HG02759 (cell line): ENCODE results near the gene OSBPL10.

Experiments used
- ATAC-seq: cut with Tn5 transposase; IDR thresholded peaks from one replicate; pipeline ENCODE4 v1.9.1; 2021; ENCODE audit warnings: mild to moderate bottlenecking, moderate library complexity; ENCODE audit not compliant: unreplicated experiment

The OSBPL10 gene

DNA sequence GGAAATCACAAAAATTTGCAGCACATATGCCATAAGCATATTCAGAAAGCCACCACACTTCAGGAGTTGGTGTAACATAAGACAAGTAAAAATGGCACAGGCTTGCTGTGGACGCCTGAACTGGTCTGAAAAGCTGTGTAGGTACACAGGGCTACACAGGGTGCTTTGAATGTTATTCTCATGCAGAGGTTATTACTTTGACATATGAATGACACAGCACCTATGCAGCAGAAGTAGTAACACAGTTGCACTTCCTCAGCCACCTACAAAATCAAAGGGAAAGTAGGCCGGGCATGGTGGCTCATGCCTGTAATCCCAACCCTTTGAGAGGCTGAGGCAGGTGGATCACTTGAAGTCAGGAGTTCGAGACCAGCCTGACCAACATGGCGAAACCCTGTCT lies 54.5 kb downstream of the OSBPL10 start:
- ATAC-seq: no peak

DNA sequence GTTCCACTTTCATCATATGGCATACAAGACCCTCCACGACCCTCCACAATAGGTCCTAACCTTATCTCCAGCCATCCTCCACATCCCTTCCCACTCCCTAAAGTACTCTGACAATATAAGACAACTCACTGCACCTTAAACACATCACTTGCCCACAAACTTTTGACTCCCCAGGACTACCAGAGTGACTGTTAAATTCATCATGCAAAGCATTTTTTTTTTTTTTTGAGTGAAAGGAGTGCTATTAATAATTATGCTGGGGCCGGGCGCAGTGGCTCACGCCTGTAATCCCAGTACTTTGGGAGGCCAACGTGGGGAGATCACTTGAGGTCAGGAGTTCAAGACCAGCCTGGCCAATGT lies 55.8 kb downstream of the OSBPL10 start:
- no peak for ATAC-seq

DNA sequence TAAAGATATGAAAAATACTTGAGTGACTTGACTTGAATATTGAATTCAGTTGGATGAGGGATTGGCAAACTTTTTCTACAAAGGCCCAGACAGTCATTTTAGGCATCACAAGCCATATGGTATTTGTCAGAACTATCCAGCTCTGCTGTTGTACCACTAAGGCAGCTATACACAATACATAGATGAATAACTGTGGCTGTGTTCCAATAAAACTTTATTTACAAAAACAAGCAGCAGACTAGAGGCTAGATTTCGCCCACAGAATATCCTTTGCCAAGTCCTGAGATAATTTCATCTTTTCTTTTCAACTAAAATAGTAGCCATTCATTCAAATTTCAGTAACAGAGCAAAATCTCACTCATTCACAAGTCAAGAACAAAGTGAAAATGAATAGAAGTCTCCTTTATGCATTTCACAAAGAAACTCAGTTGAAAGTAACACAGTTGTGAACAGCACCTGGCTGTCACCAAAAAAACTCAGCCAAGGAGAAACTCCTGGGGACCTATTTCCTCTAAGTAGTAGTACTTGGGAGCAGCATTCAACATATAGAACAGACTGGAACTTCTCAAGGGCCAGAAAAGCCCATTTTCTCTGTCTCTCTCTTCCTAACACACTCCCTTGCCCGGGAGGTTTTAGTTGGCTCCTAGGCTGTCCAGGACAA lies 56.3 kb downstream of the OSBPL10 start:
- no peak for ATAC-seq

DNA sequence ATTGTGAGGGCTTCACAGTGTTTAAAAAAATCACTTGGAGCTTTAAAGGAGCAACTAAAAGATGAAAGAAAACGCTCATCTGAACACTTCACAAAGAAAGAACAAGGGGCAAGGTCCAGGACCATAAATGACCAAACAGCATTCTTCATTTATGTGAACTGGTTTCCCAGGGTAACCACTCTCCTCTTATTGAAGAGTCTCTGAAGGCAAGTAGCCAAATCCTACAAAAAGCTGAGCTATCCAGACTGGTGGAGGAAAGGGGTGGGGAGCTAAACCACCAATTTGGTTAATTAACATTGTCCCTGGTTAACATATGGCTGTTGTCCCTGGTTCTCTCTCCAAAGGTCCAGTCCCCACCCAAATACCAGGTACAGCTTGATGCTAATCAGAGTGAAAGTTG lies 58.1 kb downstream of the OSBPL10 start:
- no peak for ATAC-seq

DNA sequence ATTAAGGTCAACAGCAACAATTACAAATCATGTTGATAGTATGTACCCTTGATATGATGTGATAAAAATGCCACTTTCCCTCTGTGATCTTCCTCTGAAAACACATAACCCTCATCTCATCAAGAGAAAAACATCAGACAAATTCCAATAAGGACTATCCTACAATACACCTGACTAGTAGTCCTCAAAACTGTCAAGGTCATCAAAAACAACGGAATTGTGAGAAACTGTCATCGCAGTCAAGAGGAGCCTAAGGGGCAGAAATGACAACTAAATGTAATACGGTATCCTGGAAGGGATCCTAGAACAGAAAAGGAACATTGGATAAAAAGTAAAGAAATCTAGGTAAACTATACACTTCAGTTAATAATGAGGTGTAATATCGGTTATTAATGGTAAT lies 59.2 kb downstream of the OSBPL10 start:
- no peak for ATAC-seq

DNA sequence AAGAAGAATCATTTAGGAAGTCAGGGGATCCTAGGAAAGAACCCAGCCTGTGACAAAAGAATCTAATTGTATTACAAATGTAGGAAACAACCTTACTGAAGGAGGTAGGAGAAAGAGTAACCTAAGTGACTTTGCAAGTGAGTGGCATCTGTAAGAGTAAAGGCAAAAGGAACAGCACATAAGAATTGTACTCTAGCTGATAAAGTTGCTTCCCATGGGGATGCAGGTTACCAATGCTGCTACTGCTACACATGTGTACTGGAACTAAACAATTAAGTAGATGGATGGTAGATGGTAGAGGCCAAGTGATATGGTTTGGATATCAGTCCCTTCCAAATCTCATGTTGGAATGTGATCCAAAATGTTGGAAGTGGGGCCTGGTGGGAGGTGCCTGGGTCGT lies 60.8 kb downstream of the OSBPL10 start:
- no peak for ATAC-seq

DNA sequence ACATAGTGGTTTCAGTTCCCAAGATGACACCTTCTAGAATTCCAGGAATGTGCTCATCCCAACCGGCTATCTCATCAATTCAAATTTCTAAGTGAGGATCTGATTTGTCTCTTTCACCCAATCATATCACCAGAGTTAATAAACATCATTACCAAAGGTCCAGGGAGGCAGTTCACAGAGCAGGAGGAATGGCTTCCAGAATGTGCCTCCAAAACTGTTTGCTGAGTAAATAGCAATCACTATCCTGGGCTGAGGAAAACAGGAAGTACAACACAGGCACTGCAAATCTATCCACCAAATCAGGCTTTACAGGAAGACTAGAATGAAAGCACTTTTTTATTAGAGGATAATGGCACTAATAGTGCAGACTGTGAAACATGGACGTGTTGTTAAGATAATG lies 61.5 kb downstream of the OSBPL10 start:
- ATAC-seq: no peak

DNA sequence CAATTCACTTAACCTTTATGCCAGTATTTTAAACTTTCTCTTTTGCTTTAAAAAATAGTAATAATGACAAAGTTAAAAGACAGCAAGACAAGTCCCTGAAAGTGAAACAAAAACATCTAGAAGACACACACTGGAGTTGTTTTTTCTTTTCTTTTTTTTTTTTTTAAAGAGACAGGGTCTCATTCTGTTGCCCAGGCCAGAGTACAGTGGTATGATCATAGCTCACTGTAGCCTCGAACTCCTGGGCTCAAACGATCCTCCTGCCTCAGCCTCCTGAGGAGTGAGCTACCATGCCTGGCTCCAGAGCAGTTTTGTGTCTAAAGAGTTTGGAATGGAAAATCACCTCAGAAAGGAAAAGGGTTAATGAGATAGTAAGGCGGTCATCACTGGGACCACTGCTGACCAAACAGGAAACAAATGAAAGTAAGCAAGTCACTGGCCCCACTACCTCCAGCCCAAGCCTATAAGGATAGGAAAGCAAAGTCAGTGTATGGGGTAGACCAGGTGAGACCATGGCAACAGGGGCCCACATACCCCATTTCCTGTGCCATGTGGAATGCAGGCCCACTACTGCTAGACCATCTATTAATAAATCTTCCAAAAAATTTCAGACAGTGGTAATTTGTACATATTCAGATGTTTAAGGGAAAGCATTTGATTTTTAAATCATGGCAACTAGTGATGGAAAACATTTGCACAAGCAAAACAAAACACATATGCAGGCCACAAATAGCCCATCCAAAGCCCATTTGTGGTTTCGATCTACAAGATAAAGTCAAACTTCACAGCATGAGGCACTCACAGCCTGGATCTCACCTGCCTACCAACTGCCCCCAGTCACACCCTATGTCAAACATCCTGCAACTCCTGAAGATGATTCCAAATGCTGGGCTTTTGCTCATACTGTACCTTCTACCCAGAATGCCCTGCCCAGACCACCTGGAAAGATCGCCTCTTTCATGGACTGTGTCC lies 62.6 kb downstream of the OSBPL10 start:
- peak; percentile 58 for ATAC-seq

DNA sequence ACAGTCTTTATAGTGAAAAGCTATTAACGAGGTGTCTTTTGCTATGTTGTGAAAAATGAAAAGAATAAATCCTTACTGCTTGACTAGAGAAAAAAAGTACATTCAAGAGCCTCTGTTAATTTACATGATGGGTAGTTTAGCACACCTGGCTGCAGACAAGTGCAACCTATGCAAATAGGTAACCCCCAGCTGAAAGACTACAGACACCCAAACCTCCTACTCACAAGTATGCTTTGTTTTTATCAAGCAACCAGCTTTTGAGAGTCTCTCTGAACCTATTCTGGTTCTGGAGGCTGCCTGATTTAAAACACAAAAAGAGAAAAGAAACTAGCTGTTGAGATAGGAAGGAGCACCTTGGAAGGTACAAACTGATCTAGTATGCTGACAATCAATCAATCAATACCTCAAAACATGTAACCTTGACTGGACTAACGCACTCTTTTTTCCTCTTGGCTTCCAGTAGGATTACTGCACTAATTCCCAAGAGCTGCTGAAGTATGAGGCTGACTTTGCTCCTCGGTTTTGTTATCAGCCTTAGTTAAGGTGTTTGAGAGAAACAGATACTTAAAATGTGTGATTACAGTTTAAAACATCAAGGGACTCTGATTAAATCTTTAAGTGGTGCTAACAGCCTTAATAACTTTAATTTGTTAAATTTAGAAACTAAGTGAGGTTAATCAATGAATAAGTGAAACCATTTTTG lies 63.6 kb downstream of the OSBPL10 start:
- peak; percentile 89 for ATAC-seq

DNA sequence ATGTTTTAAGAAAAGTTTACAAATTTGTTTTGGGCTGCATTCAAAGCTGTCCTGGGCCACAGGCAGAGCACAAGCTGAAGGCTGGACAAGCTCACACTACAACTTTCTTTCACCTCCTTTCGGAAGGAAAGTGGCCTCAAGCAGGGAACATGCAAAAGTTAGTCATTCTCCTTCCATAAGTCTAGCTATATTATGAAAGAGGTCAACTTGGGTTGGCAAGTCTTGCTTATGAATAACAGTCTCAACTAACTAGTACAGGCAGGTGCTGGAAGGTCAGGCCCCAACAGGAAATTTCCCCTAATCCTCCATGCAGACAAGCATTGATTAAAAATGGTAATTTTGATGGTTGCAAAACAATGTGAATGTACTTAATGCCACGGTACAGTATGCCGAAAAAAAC lies 69.4 kb downstream of the OSBPL10 start:
- ATAC-seq: no peak

DNA sequence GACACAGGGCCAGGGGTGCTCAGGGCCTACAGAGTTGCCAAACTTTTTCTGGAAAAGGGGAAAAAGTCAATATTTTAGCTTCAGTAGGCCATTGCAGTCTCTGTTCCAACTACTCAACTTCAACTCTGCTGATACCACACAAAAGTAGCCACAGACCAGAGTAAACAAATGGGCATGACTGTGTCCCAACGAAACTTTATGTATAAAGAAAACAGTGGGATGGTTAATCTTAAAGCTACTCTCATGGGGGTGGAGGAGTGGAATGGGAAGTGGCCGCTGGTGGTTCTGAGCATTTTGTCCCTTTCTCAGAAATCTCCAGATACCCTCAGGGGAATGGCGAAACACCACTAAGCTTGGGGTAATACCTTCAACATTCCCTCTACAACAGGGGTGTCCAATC lies 69.9 kb downstream of the OSBPL10 start:
- ATAC-seq: no peak

DNA sequence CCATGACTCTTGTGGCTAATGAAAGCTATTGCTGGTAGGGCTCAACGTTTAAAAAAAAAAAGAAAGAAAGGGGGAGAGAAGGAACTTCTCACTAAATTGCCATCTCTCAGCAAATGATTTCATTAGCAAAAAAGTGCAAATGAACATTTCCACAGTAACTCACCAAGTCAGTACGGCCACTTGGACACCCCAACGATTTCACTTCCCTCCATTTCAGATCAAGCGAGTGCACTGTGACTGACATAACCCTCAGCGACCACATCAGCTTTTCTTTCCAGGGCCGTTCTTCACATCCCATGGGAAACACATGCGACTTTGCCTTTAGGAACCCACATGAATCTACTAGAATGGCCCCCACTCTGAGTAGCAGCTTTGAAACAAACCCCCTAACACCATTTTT lies 71.6 kb downstream of the OSBPL10 start:
- ATAC-seq: no peak

DNA sequence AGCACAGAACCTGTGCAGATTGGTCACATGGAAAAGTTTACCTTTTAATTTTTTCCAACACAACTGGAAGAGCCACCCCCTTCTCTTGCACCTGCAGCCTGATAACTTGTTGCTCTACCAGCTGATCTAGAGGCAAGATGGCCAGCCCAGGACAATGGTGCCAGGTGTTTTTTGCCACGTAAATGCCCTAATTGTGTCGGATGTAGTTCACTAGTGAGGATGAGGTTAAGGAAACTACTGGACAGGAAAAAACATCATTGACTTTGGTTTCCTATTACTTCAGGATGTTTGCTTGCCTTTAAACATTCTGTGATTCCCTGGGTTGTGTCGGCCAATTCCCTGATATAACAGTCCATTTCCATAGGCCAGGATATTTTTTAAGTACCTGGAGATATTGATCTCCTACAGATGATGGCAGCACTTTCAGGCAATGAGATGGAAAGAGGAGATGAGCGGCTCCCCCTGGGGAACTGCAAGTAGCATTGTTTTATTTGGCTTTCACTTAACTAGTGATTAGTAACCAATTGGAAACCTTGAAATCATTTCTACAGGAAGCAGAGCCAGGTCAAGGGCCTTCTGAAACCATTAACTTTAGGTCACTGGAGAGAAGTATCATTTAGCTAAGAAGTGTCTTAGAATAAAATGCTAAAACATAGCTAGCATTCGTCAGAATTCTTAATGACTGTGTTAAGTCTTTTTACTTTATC lies 72.5 kb downstream of the OSBPL10 start:
- ATAC-seq: peak; percentile 62

DNA sequence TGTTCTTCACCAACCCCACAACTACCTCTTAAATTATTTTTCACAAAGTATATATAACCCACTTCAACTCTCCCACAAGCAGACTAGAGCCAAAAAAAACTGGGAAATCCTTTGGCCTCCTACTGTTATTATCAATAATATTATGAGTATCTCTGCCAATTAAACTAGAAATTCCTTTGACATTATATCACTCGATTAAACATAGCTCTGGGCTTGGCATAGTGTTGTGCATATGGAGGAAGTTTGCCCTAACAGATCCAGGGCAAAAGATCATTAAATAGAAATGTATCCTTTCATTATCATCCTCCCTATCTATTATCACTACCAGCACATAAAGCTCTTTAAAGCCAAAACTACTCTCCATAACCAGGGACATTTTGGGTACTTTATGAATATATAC lies 74.9 kb downstream of the OSBPL10 start:
- ATAC-seq: no peak

DNA sequence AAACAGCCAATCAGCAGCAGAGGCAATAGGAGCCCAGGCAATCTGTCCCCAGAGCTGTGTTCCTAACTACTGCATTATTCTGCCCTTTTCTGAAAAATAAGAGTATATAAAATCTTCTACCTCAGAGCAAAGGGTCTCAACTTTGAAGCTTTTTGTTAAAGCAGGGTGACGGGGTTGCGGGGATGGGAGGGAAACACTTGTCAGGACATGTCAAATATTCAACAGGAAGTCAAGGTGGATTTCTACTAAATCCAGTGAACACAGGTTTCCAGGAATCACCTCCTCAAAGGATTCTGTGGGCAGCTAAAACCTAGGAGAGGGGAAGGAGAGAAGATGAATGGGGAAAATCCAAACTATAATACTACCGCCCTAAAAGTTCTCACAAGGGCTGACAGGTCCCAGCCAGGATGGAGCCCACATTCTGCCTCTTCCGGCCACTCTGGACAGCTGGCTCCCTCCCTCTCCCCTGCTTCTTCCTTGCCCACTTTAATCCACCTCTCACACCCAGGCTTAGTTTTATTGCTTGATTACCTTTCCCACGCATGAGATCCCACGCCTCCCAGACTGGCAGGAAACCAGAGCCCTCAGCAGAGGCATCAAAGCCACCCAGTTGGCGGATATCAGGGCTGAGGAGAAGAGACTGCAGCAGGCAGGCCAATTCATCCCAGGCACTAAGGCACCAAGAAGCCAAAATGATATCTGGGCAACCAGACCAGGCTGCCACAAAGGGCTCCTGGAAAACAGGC lies 77.2 kb downstream of the OSBPL10 start:
- ATAC-seq: no peak

DNA sequence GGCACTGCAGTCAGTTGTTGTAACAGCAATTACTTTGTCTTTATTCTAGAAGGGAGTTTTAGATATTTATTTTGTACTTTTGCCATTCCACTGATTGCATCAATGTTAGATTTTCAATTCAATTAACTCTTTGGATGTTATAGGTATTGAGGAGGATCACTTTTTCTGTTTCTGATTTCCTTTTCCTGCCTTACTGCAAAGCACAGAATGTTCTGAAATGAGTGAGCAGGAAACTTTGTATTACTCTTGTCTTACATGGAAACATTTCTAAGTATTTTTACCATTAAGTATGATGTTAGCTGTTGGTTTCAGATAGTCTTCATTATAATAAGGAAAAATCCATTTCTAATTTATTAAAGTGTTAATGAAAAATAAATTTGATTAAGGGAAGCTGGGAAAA lies 80.5 kb downstream of the OSBPL10 start:
- ATAC-seq: no peak

DNA sequence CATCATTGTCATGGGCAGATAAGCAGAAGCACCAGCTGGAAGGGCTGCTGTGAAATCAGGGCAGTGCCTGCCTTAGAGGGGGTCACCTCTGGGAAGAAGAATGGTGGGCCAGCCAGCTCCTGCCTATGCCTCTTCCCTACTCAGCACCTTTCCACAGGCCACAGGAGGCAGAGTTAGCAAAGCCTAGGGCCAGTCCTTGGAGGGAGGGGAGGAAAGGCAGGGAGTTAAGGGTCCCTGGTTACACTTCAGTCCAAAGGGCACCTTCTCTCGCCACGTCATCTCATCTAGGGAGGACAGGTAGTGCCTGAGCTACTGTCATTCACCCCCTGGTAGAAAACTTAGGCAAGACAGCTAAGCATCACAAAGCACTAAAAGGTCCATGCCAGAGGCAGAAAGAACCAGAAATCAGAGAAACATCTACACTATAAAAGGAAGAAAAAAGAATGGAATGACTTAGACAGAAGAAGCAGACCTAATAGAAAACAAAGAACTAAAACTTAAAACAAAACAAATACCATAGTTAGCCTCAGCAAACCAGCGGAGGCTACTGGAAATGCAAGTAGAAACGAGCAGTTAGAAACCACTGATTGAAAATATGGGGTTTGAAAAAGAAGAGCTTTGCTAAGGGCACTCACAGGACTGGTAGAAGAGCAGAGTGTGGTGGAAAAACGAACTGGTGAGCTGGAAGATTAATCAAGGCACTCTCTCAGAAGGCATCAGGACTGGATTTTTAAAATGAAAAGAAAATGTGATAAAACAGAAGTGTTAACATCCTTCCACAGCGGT lies 84.2 kb downstream of the OSBPL10 start:
- no peak for ATAC-seq

DNA sequence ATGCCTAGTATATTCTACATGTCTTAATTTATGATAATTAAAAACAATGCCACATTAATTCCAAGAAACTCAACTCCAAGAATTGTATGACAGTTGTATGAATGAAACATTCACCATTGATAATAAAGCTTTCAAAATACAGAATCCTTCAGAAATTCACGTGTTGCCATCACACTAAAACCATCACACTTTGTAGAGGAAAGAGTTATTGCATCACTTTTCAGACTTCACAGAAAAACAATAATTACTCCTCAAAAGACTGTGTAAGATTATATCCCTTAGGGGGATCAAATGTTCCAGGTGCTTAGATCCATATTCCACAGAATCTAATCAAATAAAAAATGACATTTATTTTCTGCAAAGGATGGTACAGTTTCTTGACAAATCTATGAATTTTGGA lies 85.0 kb downstream of the OSBPL10 start:
- ATAC-seq: no peak

DNA sequence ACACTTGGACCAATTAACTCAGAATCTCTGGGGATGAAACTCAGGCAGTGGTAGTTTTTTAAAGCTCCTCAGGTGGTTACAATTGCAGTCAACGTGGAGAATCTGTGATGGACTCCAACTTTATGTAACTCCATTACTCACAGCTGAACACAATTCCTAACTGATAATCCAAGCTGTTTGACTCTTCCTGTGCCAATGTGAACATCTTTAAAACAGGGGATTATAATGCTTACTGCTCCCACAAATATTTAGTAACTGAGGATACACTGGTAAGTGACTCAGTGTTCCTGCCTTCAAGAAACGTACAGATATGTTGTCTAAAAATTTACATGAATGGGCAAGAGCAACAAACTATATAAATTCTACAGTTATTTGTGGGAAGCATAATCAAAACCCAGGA lies 85.6 kb downstream of the OSBPL10 start:
- ATAC-seq: no peak
